ENCODE measurements around the gene MYO9B. TPM values are rescaled to one million over a fixed set of nuclear protein-coding genes. Genes with fewer than 3 reads are reported as not detected.

Gene MYO9B
- total RNA-seq, 4 donors from 2014 or later = 102 to 246 (median 151) TPM

GRCh38 chr19:17216058-17216670 lies 140.6 kb downstream of the MYO9B start:
- no peaks in the 10 kb centered on the region for H3K27me3 ChIP-seq
- H3K27ac ChIP-seq = peak overlapping the region; percentile 85 to 94 (median 91)
- DNase-seq = no peak
- intact Hi-C loops (cut with DNase I; ENCODE audit: low total_unique reads) = no loop called here
- in situ Hi-C loops (cut with MboI; ENCODE audit: low pct_ligation_motif_present in 1 of 4, low pct_unique_long_range_greater_than_20kb in 1 of 4, low sequenced_read_pairs in 3 of 4) = loop anchor here in 1 of 4 donors (10.0 kb wide), 1 partner anchor 69 kb away; the partner anchor contains the start of gene ANKLE1
- peaks cover 0 to 22% (median 8%) of the 10 kb centered on the region in 4 donors for H3K36me3 ChIP-seq
- H3K9me3 ChIP-seq = no peaks in the 10 kb centered on the region
- peak overlapping the region in 2 of 4 donors; percentile 66 to 69 for H3K4me3 ChIP-seq
- WGBS, 2 donors (ENCODE audit: low coverage in 1 of 2) = 88% methylated on average over 13 of the region's 13 CpGs; no CpG with 5 or more reads in 1 of the 2 donors
- peaks cover 4 to 23% (median 21%) of the 10 kb centered on the region in 4 donors for H3K4me1 ChIP-seq
- TF ChIP-seq EP300 (IDR thresholded peaks at IDR 0.05; ENCODE audit: low read depth) = no peak
- TF ChIP-seq CTCF (IDR thresholded peaks at IDR 0.05) = no peak
- TF ChIP-seq POLR2A (IDR thresholded peaks at IDR 0.05) = no peak
- TF ChIP-seq POLR2AphosphoS5 (IDR thresholded peaks at IDR 0.05) = no peak

GRCh38 chr19:17219286-17219685 lies 143.7 kb downstream of the MYO9B start:
- in situ Hi-C loops (cut with MboI; ENCODE audit: low pct_ligation_motif_present in 1 of 4, low pct_unique_long_range_greater_than_20kb in 1 of 4, low sequenced_read_pairs in 3 of 4) = loop anchor here in 1 of 4 donors (10.0 kb wide), 1 partner anchor 66 kb away; the partner anchor contains the start of gene ANKLE1
- peaks cover 4 to 23% (median 21%) of the 10 kb centered on the region in 4 donors for H3K4me1 ChIP-seq

GRCh38 chr19:17220207-17220758 lies 144.7 kb downstream of the MYO9B start:
- intact Hi-C loops (cut with DNase I; ENCODE audit: low total_unique reads) = no loop called here
- in situ Hi-C loops (cut with MboI; ENCODE audit: low pct_ligation_motif_present in 1 of 4, low pct_unique_long_range_greater_than_20kb in 1 of 4, low sequenced_read_pairs in 3 of 4) = no loop called here
- DNase-seq = peak; percentile 52

More at GRCh38 chr19:17219286-17219685, 143.7 kb downstream of the MYO9B start:
- Histone ChIP-seq H3K27ac (no peak overlapping the region), H3K9me3 (no peaks in the 10 kb centered on the region), H3K27me3 (no peaks in the 10 kb centered on the region), H3K36me3 (peaks cover 0 to 12% (median 5%) of the 10 kb centered on the region in 4 donors), H3K4me3 (no peak overlapping the region)
- intact Hi-C loops (cut with DNase I; ENCODE audit: low total_unique reads) = no loop called here
- no peak for DNase-seq
- 98 to 100% methylated on average over 2 to 8 of the region's 8 CpGs for WGBS, 2 donors (ENCODE audit: low coverage in 1 of 2)
- TF ChIP-seq EP300 (IDR thresholded peaks at IDR 0.05; ENCODE audit: low read depth) (no peak), CTCF (IDR thresholded peaks at IDR 0.05) (no peak)

More at GRCh38 chr19:17220207-17220758, 144.7 kb downstream of the MYO9B start:
- Histone ChIP-seq H3K9me3 (no peaks in the 10 kb centered on the region), H3K27ac (peak overlapping the region in 1 of 4 donors; percentile 3), H3K27me3 (no peaks in the 10 kb centered on the region), H3K4me3 (no peak overlapping the region), H3K36me3 (peaks cover 0 to 12% (median 5%) of the 10 kb centered on the region in 4 donors), H3K4me1 (peaks cover 4 to 19% (median 14%) of the 10 kb centered on the region in 4 donors)
- no peak for TF ChIP-seq EP300 (IDR thresholded peaks at IDR 0.05; ENCODE audit: low read depth)
- TF ChIP-seq POLR2A (IDR thresholded peaks at IDR 0.05) = no peak
- TF ChIP-seq CTCF (IDR thresholded peaks at IDR 0.05) = no peak
- no peak for TF ChIP-seq POLR2AphosphoS5 (IDR thresholded peaks at IDR 0.05)
- 19 to 31% methylated on average over 3 to 14 of the region's 14 CpGs for WGBS, 2 donors (ENCODE audit: low coverage in 1 of 2)
